OCI-LY1 (cell line): ENCODE data around the gene PIAS1.

ENCODE experiments used
- H2AFZ ChIP-seq: fragments of 200-600 bp; sonication (generic), shearing (Covaris generic); 2 replicates; pipeline ENCODE4 v1.6.0; 2014; ENCODE audit warnings: antibody characterized with exemption, mild to moderate bottlenecking, low read length
- H3F3A ChIP-seq: fragments of 200-600 bp; sonication (generic), shearing (Covaris generic); 2 replicates; pipeline ENCODE4 v1.6.0; 2014; ENCODE audit warnings: mild to moderate bottlenecking, antibody characterized with exemption, low read length, moderate library complexity; ENCODE audit not compliant: insufficient read depth
- H3K27ac ChIP-seq: fragments of 200-600 bp; sonication (generic); 2 replicates; pipeline ENCODE4 v1.5.1; 2014; ENCODE audit warnings: low read length, mixed run types, mild to moderate bottlenecking, low read depth; ENCODE audit not compliant: poor library complexity, severe bottlenecking
- H3K27me3 ChIP-seq: fragments of 200-600 bp; sonication (generic); 2 replicates; pipeline ENCODE4 v1.6.0; 2014; ENCODE audit warnings: antibody characterized with exemption, mild to moderate bottlenecking, low read length, moderate library complexity; ENCODE audit not compliant: insufficient read depth
- H3K36me3 ChIP-seq: fragments of 200-600 bp; sonication (generic); 2 replicates; pipeline ENCODE4 v1.6.1; 2014; ENCODE audit warnings: mild to moderate bottlenecking, antibody characterized with exemption, low read length, moderate library complexity, mixed read lengths; ENCODE audit not compliant: insufficient read depth
- H3K4me1 ChIP-seq: fragments of 200-600 bp; sonication (generic); 2 replicates; pipeline ENCODE4 v1.5.1; 2014; ENCODE audit warnings: mild to moderate bottlenecking, low read length, moderate library complexity; ENCODE audit not compliant: insufficient read depth, severe bottlenecking
- H3K4me2 ChIP-seq: fragments of 200-600 bp; sonication (generic), shearing (Covaris generic); 2 replicates; pipeline ENCODE4 v1.6.1; 2014; ENCODE audit warnings: low read length
- H3K4me3 ChIP-seq: fragments of 200-600 bp; sonication (generic); 2 replicates; pipeline ENCODE4 v1.5.1; 2014; ENCODE audit warnings: low read length, low read depth, mild to moderate bottlenecking, mixed read lengths; ENCODE audit not compliant: poor library complexity, severe bottlenecking
- H3K79me2 ChIP-seq: fragments of 200-600 bp; shearing (Covaris generic); 2 replicates; pipeline ENCODE4 v1.6.1; 2016; ENCODE audit warnings: mixed run types, low read length, mixed read lengths; ENCODE audit not compliant: insufficient read depth
- H3K9ac ChIP-seq: fragments of 200-600 bp; sonication (generic), shearing (Covaris generic); 2 replicates; pipeline ENCODE4 v1.6.1; 2014; ENCODE audit warnings: mild to moderate bottlenecking, low read length, mixed read lengths
- H3K9me2 ChIP-seq: fragments of 200-600 bp; sonication (generic), shearing (Covaris generic); 2 replicates; pipeline ENCODE4 v1.6.1; 2014; ENCODE audit warnings: low read depth, mild to moderate bottlenecking, low read length, mixed read lengths
- H3K9me3 ChIP-seq: fragments of 200-600 bp; shearing (Covaris generic); 2 replicates; pipeline ENCODE4 v1.6.1; 2014; ENCODE audit warnings: low read length, mixed read lengths
- H4K20me1 ChIP-seq: fragments of 200-600 bp; sonication (generic), shearing (Covaris generic); 2 replicates; pipeline ENCODE4 v1.6.0; 2016; ENCODE audit warnings: mild to moderate bottlenecking, low read length; ENCODE audit not compliant: insufficient read depth
- EZH2 ChIP-seq: fragments of 200-600 bp; sonication (generic), shearing (Covaris generic); IDR thresholded peaks from 2 replicates; pipeline ENCODE4 v1.8.0; 2017; ENCODE audit warnings: borderline replicate concordance, mixed run types, mild to moderate bottlenecking, antibody characterized with exemption, low read length, moderate library complexity, mixed read lengths
- TF ChIP-seq, protein P1 (sequence below): fragments of 200-600 bp; sonication (generic), shearing (Covaris generic); IDR thresholded peaks from 2 replicates; pipeline ENCODE4 v1.5.1; 2017; ENCODE audit warnings: mild to moderate bottlenecking, antibody characterized with exemption, low read length, moderate library complexity, mixed read lengths

Gene PIAS1

GRCh38 chr15:68213991-68214837 is 160.1 kb downstream of the PIAS1 start:
- peaks cover 45% of the 10 kb centered on the region for H3K36me3 ChIP-seq
- no peaks in the 10 kb centered on the region for H4K20me1 ChIP-seq

GRCh38 chr15:68214838-68215254 is 160.7 kb downstream of the PIAS1 start:
- no peak overlapping the region for H3K9ac ChIP-seq
- no peaks in the 10 kb centered on the region for H4K20me1 ChIP-seq
- TF ChIP-seq EZH2, result no peak
- TF ChIP-seq, protein P1, sequence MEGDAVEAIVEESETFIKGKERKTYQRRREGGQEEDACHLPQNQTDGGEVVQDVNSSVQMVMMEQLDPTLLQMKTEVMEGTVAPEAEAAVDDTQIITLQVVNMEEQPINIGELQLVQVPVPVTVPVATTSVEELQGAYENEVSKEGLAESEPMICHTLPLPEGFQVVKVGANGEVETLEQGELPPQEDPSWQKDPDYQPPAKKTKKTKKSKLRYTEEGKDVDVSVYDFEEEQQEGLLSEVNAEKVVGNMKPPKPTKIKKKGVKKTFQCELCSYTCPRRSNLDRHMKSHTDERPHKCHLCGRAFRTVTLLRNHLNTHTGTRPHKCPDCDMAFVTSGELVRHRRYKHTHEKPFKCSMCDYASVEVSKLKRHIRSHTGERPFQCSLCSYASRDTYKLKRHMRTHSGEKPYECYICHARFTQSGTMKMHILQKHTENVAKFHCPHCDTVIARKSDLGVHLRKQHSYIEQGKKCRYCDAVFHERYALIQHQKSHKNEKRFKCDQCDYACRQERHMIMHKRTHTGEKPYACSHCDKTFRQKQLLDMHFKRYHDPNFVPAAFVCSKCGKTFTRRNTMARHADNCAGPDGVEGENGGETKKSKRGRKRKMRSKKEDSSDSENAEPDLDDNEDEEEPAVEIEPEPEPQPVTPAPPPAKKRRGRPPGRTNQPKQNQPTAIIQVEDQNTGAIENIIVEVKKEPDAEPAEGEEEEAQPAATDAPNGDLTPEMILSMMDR, result no peak
- H3K4me1 ChIP-seq, result peaks cover 20% of the 10 kb centered on the region
- no peak overlapping the region for H3K27ac ChIP-seq
- H3F3A ChIP-seq, result no peaks in the 10 kb centered on the region
- no peak overlapping the region for H3K4me3 ChIP-seq
- H3K27me3 ChIP-seq, result no peaks in the 10 kb centered on the region
- no peak overlapping the region for H3K4me2 ChIP-seq
- H3K36me3 ChIP-seq, result peaks cover 51% of the 10 kb centered on the region
- peaks cover 13% of the 10 kb centered on the region; the same call in 1 of the 2 replicates for H3K79me2 ChIP-seq
- H3K9me3 ChIP-seq, result no peaks in the 10 kb centered on the region
- H3K9me2 ChIP-seq, result no peaks in the 10 kb centered on the region
- H2AFZ ChIP-seq, result no peak overlapping the region

More at GRCh38 chr15:68213991-68214837, 160.1 kb downstream of the PIAS1 start:
- Histone ChIP-seq H3K9me3 (no peaks in the 10 kb centered on the region), H3K27ac (no peak overlapping the region), H3K4me1 (peaks cover 26% of the 10 kb centered on the region), H3K9me2 (no peaks in the 10 kb centered on the region), H3K4me2 (no peak overlapping the region), H3K79me2 (peaks cover 9% of the 10 kb centered on the region; the same call in 1 of the 2 replicates), H3K27me3 (no peaks in the 10 kb centered on the region), H3K9ac (no peak overlapping the region), H2AFZ (no peak overlapping the region), H3K4me3 (no peak overlapping the region), H3F3A (no peaks in the 10 kb centered on the region)
- no peak for TF ChIP-seq EZH2
- TF ChIP-seq, protein P1, result no peak

DNA sequence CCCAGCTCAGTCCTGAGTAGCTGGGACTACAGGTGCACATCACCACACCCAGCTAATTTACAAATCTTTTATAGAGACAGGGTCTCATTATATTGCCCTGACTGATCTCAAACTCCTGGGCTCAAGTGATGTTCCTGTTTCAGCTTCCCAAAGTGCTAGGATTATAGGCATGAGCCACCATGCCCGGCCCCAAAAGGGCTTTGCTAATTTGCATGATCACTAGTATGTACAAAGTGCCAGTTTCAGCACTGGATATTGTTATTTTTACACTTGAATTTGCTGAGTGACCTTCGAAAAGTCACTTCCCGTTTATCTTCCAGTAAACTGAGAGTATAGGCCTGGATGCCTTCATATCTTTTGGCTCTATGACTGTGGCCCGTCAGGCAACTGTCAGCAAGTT is 163.2 kb downstream of the PIAS1 start:
- TF ChIP-seq, protein P1, result no peak
- no peak for TF ChIP-seq EZH2
- H3K9me3 ChIP-seq, result no peaks in the 10 kb centered on the region
- H3K4me1 ChIP-seq, result no peaks in the 10 kb centered on the region
- H3K27ac ChIP-seq, result no peak overlapping the region
- H2AFZ ChIP-seq, result no peak overlapping the region
- no peak overlapping the region for H3K4me3 ChIP-seq
- no peaks in the 10 kb centered on the region for H3F3A ChIP-seq
- no peaks in the 10 kb centered on the region for H3K27me3 ChIP-seq
- no peak overlapping the region for H3K4me2 ChIP-seq
- H3K9me2 ChIP-seq, result no peaks in the 10 kb centered on the region
- H4K20me1 ChIP-seq, result no peaks in the 10 kb centered on the region
- H3K79me2 ChIP-seq, result peaks cover 20% of the 10 kb centered on the region
- H3K9ac ChIP-seq, result no peak overlapping the region
- H3K36me3 ChIP-seq, result peaks cover 52% of the 10 kb centered on the region
